Caki2 (cell line): ENCODE data around the gene LRRK2. TPM values are rescaled to one million over a fixed set of nuclear protein-coding genes. Genes with fewer than 3 reads are reported as not detected.
A peak's percentile ranks its signal among the peaks of the same experiment; 100 is the strongest.

ENCODE experiments used
- DNase-seq: peaks from one replicate; pipeline ENCODE4 v3.0.0-alpha.2; 2015; ENCODE audit warnings: low read depth
- in situ Hi-C: cut with HindIII; loops from 2 replicates; pipeline ENCODE4 v1.10.0; 2016; ENCODE audit warnings: low sequenced_read_pairs, low pct_unique_long_range_greater_than_20kb, mixed read lengths
- total RNA-seq: library from RNA; depleted of rRNA; stranded (reverse); fragments of >200 nt; shearing (Covaris generic); gene quantifications from 2 replicates; pipeline ENCODE4 v1.2.3, GENCODE V29; 2014; ENCODE audit warnings: low replicate concordance

LRRK2 gene
- total RNA-seq, 1 experiment from 2014 or later = 2.5 TPM

DNA sequence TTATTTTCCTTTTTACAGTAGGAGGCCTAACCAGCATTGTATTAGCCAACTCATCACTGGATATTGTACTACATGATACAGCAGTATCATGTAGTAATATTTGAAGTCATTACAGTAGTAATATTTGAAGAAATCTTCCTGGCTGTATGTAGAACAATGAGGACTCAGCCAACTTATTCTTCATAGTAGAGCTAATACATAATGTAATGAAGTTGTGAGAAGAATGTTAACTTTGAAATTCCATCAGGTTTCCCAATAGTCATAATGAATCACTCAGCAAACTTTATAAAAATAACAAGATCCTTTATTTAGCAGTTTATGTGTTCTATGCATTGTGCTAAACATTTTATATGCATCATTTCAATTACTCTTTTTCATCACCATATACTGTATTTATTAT, 61.8 kb downstream of the LRRK2 start:
- in situ Hi-C loops = no loop called here
- DNase-seq = no peak

DNA sequence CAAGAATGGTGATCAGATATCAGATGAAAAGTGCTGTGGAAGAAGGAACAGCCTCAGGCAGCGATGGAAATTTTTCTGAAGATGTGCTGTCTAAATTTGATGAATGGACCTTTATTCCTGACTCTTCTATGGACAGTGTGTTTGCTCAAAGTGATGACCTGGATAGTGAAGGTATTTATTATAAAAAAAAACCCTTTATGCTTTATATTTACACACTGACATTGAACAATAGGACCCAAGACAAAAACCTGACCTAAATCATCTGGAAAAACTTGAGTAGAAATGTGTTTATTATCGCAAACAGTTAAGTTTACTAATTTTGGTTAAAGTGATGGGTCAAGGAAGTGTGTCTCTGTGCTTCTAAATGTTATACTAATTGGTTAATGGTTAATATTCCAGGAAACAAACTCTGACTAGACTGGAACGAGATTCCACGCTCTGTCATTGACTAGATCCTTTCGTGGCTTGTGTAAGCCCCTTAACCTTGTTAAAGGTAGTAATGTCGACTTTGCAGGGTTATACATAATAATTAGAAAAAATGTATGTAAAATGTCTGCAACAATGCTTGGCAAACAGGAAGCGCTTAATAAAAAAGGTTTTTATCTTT, 62.7 kb downstream of the LRRK2 start:
- peak; percentile 7 for DNase-seq
- in situ Hi-C loops = no loop called here

DNA sequence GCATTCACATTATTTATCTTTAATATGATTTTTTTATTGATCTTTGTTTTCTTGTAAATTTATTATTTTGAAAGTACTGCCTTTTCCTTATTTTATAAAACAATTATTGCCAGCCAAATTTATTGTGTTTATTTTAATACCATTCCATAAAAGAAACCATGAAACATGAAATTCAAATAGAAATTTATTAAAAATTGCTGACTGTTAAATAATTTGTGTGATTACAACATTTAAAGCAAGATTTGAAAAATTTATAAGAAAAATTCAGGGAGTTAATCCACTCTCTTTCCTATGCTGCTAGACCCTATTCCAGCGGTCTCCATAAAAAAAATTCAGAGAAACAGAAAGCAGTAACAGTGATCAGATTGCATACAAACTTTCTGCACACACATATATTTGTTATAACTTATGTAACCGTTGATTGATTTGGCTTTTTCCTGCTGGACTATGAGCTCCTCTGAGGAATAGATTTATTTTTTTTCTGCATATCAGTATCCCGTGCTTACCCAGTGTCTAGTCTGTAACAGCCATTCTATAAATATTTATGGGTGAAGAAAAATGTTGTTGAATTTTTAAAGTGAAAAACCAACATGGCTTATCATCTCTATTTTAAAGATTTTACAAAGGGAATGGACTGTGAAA, 68.1 kb downstream of the LRRK2 start:
- DNase-seq = no peak
- in situ Hi-C loops = no loop called here

DNA sequence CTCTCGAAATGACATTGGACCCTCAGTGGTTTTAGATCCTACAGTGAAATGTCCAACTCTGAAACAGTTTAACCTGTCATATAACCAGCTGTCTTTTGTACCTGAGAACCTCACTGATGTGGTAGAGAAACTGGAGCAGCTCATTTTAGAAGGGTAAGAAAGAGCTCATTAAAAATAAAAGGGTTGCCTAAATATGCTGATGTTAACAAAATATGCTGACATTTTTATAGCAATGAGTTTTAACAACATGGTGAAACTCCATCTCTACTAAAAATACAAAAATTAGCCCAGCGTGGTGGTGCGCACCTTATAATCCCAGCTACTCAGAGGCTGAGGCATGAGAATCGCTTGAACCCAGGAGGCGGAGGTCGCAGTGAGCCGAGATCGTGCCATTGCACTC, 73.5 kb downstream of the LRRK2 start:
- in situ Hi-C loops = no loop called here

DNA sequence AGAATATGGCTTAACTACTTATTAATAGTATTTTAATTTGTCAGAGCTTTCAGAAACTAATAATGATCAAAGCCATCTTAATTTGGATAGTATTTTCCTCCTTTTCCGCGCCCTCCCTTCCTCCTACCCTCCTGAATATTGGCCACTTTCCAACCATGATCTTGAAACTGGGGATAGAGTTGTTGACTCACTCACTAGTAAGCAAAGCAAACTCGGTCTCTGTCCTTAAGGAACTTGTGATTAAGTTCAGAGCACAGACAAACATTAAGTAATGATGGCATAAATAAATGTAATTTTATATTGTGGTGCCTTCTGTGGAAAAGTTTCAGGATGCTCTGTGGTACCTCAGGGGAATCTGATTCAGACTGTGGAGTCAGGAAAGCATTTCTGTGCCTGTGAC, 75.7 kb downstream of the LRRK2 start:
- in situ Hi-C loops = loop anchor here (25.0 kb wide), 1 partner anchor 138 kb away; no protein-coding TSS in a partner anchor
- no peak for DNase-seq

More for the DNA sequence above, 73.5 kb downstream of the LRRK2 start:
- DNase-seq = no peak

DNA sequence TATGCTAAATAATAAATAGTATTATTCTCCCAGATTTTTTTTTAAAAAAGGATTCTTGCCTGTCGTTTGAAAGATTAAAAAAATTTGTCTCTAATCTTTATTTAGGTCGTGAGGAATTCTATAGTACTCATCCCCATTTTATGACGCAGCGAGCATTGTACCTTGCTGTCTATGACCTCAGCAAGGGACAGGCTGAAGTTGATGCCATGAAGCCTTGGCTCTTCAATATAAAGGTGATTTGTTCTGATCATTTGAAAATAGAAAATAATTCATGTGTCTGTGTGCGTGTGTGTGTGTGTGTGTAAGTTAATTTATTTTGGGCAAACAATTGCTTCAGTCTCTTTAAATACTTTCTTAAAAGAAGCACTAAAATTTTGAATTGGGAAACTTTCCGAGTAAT, 84.2 kb downstream of the LRRK2 start:
- no peak for DNase-seq
- in situ Hi-C loops = loop anchor here (25.0 kb wide), 1 partner anchor 147 kb away; no protein-coding TSS in a partner anchor

DNA sequence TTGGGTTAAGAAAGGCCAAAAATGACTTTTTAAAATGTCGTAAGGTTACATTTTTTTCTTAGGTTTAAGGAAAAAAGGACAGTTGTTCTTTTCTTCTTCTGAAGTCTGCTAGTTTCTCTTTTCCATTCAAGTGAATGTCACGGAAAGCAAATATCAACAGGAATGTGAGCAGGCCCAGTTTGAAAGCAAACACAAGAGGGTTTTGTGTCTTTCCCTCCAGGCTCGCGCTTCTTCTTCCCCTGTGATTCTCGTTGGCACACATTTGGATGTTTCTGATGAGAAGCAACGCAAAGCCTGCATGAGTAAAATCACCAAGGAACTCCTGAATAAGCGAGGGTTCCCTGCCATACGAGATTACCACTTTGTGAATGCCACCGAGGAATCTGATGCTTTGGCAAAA, 85.4 kb downstream of the LRRK2 start:
- no peak for DNase-seq
- in situ Hi-C loops = loop anchor here (25.0 kb wide), 1 partner anchor 148 kb away; no protein-coding TSS in a partner anchor

DNA sequence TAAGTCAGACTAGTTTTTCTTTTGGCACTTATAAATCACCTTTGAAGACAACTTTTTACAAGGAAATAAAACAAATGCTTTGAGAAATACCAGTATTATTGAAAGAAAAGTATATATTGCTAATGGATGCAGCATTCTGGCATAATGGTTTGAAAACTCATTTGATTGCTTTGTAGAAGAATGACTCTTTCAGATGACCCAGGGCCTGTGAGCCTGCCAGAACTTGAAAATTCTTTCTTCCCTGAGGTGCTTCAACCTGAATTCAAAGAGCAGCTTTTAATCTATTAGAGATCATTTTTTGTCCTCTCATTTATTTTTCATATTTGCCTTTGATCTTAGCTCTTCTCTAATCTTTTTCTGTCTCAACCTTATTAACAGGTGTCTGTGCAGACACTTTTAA, 87.4 kb downstream of the LRRK2 start:
- in situ Hi-C loops = loop anchor here (25.0 kb wide), 1 partner anchor 150 kb away; no protein-coding TSS in a partner anchor
- DNase-seq = no peak

DNA sequence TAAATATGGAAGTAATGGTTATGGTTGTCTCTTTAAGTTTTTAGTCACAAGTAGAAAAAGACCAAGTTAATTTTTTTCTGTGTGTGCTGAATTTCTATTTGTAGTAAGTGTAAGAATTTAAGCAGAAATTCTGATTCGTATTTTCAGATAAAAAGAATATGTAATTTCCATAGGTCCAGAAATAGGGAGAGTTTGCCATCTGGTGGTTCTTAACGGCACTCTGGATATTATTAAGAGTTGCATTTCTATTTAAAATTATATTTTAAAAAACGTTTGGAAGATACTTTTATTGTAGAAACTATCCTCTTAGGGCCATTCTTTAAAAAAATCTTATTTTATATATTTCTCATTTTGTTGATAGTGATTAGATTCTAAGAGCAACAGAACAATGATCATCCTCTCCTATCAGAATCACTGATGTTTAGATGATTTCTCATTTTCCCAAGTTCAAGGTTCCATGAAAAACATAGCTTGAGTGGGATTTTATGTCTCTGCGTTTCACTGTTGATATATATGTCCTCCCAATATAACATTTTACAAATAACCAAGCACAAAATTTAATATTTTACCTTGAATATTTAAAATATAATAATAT, 88.3 kb downstream of the LRRK2 start:
- in situ Hi-C loops = loop anchor here (25.0 kb wide), 1 partner anchor 151 kb away; no protein-coding TSS in a partner anchor
- DNase-seq = no peak

DNA sequence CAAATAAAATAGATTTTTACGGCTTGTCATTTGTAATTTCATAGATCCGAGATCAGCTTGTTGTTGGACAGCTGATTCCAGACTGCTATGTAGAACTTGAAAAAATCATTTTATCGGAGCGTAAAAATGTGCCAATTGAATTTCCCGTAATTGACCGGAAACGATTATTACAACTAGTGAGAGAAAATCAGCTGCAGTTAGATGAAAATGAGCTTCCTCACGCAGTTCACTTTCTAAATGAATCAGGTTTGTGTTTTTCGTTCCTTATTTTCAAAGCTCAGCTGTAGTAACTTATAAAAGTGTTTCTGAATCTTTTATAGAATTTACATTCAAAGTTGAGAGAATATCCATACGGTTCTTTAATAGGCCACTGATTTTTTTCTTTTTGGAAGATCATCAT, 89.1 kb downstream of the LRRK2 start:
- DNase-seq = no peak
- in situ Hi-C loops = loop anchor here (25.0 kb wide), 1 partner anchor 152 kb away; no protein-coding TSS in a partner anchor

DNA sequence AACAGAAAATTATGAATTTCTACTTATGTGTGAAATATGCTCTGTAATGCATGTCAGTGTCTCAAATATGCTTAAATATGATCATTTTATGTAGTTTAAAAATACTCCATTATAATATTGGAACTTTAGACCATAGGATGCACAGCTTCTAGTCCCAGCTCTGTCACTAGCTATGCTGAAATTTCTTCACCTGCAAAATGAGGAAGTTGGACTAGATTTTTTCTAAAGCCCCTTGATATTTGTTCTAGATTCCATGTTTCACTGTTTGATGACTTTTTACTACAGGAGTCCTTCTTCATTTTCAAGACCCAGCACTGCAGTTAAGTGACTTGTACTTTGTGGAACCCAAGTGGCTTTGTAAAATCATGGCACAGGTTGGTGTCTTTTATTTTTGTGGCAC, 90.1 kb downstream of the LRRK2 start:
- in situ Hi-C loops = loop anchor here (25.0 kb wide), 1 partner anchor 153 kb away; no protein-coding TSS in a partner anchor
- no peak for DNase-seq

DNA sequence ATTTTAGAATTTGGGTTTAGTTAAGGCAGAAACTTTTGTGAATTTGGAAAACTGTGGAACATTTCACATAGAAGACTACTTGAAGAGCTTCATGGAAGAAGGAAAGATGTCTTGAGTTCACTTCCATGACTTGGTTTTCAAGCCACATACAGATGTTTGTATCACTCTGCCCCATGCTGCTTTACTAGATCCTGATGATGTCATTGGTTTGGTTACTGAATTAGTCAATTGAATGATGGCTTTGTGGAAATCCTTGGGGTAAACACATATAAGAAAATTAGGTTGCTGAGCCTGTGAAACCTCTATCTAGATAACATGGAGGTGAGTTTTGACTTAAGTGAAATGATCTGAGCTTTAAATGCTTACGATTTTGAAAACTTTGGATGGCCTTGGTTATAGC, 90.6 kb downstream of the LRRK2 start:
- in situ Hi-C loops = loop anchor here (25.0 kb wide), 1 partner anchor 153 kb away; no protein-coding TSS in a partner anchor
- DNase-seq = no peak

DNA sequence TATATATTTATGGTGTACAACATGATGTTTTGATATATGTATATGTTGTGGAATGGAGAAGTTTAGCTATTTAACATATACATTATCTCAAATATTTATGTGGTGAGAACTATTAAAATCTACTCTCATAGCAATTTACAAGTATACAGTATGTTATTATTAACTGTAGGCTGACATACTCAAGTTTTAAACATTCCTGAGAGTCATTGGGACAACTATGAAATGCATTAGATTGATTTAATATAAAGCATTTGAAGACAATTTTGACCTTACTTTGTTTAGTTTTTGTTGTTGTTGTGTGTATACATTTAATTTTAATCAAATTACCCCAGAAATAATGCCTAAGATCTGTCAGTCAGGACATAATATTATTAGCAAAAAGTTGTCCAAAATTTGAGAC, 99.5 kb downstream of the LRRK2 start:
- DNase-seq = no peak
- in situ Hi-C loops = loop anchor here (25.0 kb wide), 1 partner anchor 162 kb away; no protein-coding TSS in a partner anchor

DNA sequence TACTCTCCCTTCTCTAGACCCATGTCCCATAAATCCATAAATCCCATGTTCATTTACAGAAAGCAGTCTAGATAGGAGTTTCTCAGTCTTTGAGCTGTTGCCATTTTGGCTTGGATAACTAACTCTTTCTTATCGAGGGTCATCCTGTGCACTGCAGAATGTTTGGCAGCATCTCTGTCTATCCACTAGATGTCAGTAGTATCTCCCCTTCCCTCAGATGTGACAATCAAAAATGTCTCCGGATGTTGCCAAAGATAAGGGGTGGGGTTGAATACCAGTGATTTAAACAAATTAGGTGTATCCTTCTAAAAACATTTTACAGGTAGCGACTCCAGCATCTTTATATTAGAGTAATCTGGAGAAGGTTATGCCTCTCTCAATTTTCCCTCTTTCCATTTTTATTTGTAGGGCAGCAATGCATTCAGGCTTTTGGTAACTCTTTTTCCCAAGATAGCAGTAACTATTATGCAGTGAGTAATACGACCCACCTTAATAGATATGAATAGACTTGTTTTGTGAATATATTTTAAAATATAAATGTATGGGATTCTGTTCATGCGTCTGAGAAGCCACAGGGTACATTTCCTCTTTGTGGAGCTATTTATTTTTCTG, 100.7 kb downstream of the LRRK2 start:
- DNase-seq = peak; percentile 67
- in situ Hi-C loops = no loop called here

DNA sequence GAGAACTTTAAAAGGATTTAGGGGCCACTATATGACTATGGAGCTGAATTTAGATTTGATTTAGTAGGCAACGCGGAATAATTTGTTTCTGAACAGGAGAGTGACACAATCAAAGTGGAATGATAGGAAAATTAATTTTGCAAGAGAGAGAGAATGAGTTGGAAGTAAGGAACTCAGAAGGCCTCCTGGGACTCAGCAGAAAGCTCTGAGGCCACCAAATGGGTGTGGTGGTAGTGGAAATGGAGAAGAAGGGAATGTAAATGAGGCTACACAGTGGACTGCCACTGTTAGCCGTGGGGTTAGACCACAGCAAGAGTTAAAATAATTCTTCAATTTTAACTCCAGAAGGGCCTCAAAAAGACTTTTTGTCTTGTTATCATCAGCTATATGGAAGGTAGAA, 102.7 kb downstream of the LRRK2 start:
- no peak for DNase-seq
- in situ Hi-C loops = no loop called here

DNA sequence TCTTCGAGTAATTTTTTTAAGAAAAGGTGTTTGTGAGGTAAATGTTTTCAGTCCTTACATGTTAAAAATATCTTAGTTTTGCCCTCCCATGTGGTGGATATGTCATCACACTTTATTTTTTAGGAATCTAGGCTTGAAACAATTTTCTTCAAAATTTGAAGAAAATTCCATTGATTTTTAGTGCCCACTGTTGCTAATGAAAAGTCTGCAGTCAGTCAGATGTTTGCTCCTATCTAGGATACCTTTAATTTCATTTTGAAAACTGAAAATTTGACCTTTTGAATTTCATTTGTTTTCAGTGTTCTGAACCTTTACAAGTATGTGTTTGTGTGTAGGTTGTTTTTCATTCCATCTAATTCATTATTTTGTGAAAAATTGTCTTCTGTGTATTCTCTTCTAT, 105.4 kb downstream of the LRRK2 start:
- in situ Hi-C loops = no loop called here
- no peak for DNase-seq

DNA sequence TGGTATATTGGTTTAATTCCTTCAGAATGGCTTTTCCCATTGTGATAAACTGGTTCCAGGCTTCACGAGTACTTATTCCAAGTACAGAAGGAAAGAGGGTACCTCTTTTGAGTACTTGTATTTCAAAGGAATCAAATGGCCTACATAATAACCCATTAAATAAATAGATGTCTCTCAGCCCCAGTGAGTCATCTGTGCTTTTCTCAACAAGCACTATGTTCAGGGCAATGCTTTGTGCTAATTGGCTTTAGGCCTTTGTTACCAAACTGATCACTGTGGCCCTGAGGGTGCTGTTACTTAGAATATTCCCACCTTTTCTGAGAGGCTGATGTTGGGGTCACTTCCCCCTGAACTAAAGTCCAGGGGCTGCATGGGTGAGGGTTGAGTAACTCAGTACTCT, 107.1 kb downstream of the LRRK2 start:
- no peak for DNase-seq
- in situ Hi-C loops = no loop called here

DNA sequence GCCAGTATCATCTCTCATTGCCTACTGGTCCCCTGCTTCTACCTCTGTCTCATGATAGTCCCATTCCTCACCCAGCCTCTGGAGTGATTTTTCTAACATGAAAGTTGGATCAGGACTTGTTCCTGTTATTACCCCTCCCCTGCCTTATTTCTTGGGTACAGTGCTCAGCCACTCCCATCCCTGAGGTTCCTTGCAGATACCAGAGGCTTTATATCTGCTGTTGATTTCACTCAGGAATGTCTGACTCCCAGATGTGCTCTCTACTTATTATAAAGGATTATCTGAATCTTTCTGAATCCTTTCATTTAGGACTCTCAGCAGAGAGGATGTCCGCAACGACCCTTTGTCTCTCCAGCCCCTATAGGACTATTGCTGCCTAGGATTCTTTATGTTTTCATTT, 111.2 kb downstream of the LRRK2 start:
- in situ Hi-C loops = no loop called here
- no peak for DNase-seq
